HG03432 (cell line): ENCODE data around the gene PTPRK.

Experiments used
- ATAC-seq: cut with Tn5 transposase; IDR thresholded peaks from one replicate; pipeline ENCODE4 v1.9.1; 2021; ENCODE audit warnings: mild to moderate bottlenecking, moderate library complexity; ENCODE audit not compliant: unreplicated experiment

The PTPRK gene

DNA sequence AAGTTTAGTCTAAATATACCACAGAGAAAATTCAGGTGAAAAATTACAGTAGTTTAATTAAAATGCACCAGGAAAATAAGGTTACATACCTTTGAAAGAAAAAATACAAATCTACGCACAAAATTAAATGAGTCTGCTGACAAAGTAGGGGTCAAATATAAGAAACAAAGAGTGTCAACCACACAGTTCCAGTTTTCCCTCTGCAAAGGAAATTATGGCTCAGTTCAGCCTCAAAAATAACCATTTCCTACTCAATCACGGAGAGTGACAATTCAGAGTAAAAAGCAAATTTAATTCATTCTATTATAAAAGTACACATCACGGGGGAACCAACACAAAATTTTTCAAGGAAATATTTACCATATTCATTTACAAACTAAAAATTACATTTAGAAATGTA lies 124.8 kb downstream of the PTPRK start:
- ATAC-seq: no peak

DNA sequence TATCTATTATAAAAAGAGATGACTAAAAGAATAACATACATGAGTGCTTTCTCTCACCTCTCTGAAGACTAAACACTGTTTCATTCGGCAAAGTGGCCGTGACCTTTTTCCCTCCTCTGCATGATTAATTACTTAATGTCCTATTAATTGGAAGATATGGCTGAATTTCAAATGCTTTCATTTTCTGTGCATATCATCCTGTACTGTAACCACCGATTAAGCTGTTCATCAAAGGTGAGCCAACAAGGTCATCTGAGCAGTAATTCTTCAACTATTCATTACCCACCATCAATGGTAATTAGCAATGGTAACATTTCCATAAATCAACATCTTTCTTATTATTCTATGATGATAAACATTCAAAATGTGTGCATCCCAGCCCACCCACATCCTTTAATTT lies 125.2 kb downstream of the PTPRK start:
- ATAC-seq: no peak

DNA sequence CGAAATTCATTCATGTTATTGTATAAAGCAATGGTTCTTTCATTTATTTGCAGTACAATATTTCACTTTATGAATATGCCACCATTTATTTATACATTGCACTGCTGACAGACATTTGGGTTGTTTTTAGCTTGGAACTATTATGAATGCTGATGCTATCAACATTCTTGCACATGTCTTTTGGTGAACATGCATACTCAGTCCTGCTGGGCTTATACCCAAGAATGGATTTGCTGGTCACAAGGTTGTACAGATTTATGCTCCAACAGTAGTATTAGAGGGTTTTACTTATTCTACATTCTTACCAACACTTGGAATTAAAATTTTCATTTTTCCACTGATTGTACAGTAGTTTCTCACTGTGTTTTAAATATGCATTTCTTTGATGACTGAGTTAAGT lies 126.2 kb downstream of the PTPRK start:
- ATAC-seq: no peak

DNA sequence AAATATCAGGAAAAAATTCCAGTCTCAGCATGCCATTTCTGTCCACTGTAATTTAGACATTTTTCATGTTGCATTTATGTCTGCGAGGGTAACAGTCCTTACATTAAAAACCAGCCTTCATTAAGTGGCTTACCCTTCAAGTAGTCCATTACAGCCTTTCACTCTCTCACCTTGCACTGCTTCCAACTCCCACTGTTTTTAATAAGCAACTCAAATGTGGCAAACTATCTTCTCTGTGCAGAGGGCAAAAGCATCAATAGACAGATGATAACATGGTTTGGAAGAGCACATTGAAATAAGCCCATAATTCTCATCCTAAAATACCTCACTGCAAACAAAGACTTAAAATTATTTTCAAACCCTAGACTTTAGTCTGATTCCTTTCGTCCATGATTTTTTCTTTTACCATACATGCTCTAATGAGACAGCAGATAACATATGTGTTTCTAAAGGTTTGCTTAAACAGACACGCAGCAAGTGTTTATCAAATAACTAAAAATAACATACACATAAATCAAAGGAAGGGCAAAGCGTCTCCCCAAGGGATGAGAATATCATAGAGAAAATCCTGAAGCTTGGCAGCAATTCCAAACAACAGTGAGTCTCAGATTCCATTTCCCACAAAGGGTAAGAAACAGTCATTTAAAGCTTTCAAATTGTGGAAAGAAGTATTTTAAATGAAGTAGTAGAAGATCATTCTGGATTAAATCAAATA lies 130.4 kb downstream of the PTPRK start:
- ATAC-seq: no peak

DNA sequence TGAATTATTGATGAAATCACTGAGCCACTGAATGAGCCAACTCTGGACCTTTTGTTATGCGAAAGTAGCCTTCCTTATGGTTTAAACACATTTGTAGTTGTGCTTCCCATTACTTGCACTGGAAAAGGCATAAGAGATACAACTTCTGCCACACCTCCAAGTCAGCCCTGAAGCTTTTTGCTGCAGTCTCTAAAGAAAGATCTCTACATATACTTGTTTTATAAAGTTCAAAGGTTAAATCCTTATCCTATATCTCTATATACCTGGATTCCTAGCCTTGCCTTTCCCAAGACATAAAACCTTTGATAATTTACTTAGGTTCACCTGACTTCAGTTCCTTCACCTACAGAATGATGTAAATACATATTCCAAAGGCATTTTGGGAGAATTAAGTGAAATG lies 132.0 kb downstream of the PTPRK start:
- ATAC-seq: no peak

DNA sequence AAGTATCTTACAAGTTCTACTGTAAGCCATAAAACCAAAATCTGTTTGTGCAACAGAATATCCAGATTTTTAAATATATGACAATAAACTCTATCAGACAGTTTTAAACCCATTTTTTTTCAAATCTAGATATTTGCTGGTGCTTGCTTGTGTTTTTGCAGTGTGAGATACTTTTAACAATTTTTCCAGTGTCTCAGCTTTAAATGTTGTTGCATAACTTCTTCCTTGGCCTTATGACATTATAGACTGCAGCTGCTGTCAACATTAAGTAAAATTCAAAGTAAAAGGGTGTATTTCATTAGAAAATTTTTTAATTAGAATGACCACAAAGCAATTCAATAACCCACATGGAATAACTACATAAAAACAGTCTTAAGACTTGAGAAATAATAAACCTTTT lies 139.5 kb downstream of the PTPRK start:
- no peak for ATAC-seq

DNA sequence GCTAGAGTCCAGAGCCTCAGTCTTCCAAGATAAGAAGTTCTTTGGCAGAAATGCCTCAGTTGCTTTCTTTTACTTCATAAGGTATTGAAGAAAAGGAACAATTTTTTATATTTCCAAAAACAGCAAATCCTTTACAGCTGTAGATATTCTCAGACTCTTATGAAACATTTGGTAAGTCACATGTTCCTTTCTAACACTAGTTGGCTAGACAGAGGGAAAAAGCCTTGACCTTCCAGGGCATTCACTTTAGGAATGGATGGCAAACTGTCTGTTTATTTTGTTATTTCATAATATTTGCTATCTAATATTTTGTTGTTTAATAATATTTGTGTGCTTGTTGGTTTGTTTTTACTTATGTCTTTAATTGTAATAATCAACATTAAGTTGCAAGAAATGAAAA lies 140.8 kb downstream of the PTPRK start:
- no peak for ATAC-seq

DNA sequence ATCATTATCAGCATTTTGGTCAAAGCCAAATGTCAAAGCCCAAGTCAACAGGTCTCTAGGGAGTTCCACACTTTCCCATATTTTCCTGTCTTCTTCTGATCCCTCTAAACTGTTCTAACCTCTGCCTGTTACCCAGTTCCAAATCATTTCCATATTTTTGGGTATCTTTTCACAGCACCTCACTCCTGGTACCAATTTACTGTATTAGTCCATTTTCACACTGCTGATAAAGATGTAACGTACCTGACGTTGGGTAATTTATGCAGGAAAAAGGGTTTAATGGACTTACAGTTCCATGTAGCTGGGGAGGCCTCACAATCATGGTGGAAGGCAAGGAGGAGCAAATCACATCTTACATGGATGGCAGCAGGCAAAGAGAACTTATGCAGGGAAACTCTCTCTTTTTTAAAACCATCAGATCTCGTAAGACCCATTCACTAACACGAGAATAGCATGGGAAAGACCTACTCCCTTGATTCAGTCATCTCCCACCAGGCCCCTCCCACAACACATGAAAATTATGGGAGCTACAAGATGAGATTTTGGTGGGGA lies 143.4 kb downstream of the PTPRK start:
- no peak for ATAC-seq

DNA sequence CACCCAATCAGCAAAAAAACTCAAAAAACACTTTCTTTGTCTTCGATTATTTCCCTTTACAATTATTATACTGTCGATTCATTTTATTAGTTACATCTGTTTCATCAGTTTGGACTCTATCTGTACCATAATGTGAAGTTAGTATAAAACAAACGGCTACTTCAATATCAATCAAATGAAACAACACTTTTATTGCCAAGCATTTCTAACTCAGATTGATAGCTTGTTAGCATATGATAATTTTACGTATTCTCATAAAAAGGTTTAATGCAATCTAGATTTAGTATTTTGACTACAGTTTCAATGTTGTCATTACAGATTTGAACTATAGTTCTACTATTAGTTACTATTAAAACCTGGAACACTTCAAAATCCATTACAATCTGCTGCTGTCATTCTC lies 149.3 kb downstream of the PTPRK start:
- no peak for ATAC-seq

DNA sequence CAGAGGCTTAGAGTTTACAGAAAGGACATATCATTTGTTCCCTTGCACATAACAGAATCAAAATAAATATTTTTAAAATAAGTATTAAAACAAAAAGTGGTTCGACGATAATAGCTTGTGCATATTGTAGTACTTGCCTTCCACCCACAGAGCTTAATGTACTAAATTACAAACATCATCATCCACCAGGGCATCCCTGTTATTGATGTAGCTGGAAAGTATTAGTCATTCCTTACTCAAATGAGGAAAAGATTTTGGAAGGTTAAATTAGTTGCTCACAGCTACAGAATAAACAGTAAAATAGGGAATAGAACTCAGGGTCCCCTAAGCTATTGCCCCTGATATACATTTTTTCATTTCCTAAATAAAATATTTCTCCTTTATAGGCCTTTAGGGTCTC lies 150.3 kb downstream of the PTPRK start:
- ATAC-seq: no peak

DNA sequence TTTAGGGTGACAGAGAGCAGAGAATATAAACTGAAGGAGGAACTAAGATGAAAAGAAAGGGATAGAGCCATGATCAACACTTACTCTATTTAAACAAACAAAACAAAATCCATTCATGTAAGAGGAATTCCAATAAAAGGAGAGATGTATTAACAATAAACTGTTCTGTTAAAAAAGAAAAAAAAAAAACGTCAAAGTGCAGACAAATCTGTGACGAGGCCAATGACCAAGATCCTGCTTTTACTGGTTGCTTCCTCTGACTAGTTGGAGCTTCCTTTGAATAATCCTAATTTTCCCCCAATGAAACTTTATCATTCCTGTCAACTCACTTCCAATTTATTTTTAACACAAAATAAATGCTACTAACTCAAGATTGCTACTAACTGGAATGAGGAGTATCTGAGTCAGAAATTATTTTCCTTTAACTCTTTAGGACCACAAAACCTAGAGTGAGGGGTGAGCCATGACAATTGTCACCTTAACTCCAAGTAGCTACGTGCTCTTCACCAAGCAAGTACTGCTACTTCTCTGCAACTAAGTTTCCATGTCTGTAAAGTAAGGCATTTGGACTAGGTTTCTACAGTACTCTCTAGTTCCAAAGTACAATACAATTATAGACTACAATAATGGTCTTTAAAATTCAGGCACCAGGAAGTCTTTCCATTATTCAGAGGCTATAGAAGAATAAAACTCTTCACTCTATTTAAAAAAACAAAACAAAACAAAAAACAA lies 152.0 kb downstream of the PTPRK start:
- ATAC-seq: no peak

DNA sequence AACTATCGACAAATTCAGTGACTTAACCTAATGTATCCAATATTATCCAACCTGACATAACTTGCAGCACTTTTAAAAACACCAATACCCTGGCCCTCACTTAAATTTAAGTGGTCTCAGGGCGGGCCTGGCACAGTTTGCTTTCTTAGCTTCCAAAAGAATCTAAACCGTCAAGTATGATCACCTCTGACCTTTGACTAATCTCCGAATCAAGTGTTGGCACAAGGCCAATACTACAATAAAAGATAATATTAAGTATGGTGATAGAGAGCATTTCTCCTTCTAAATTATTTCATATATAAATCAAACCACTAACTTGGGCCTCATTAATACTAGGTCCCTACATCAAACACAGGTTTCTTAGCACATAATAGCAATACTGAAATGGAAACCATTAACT lies 153.0 kb downstream of the PTPRK start:
- no peak for ATAC-seq

DNA sequence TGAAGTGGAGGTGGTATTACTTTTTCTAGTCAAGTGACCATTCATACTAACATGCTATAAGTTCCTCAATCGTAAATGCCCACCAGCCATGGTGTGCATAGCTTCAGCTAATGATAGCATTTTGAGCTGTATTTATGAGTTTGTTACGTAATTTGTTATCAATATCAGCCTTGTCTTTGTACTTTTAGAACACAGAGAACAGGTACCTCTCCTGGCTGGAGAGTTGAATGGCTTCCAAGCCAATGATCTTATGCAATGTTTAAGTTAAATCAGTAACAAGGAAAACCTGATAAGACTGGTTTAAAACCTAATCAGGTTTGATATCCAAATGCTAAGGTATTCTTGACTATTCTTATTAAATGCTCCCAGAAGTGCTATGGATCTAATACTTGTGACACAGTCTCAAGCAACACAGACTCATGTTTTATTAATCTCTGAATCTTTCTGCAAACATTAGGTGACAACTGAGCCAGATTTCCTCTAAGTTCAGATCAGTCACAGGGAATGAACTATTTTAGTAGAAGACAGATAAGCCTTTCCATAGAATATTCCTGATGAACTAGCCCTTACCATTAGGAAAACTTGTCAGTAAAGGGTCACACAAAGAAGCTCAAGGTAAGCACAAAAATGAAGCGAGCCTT lies 154.8 kb downstream of the PTPRK start:
- ATAC-seq: no peak

DNA sequence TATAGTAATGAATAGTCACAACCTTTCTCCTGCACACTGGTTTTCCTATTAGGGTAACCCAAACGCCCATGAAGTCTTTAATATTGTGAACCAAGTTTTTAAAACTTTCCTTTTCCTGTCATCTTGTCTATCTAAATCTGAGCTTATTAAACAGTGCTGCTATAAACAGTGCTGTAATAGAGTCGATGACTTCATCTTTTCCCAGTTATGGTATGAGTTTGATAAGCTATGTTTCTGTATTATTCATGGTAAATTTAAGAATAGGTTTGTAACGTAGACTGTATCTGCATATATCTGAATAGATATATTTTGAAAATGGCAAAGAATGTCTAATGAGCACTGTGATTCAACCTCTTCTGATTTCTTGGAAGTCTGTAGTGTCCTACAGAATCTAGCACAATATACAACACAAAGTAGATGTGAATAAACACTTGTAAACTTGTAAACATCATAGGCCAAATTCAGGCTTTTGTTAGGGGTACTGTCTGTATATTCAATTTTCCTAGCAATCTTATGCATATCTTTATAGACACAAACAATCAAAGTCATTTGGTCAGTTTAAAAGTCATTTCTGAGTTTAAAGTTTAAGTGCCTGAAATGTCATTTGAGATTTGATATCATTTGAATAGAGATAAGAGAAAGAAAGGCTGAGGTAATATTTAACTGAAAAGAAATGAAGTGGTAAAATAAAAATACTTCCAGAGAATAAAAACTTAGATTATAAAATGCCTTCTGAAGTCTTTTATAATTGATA lies 155.5 kb downstream of the PTPRK start:
- ATAC-seq: no peak

DNA sequence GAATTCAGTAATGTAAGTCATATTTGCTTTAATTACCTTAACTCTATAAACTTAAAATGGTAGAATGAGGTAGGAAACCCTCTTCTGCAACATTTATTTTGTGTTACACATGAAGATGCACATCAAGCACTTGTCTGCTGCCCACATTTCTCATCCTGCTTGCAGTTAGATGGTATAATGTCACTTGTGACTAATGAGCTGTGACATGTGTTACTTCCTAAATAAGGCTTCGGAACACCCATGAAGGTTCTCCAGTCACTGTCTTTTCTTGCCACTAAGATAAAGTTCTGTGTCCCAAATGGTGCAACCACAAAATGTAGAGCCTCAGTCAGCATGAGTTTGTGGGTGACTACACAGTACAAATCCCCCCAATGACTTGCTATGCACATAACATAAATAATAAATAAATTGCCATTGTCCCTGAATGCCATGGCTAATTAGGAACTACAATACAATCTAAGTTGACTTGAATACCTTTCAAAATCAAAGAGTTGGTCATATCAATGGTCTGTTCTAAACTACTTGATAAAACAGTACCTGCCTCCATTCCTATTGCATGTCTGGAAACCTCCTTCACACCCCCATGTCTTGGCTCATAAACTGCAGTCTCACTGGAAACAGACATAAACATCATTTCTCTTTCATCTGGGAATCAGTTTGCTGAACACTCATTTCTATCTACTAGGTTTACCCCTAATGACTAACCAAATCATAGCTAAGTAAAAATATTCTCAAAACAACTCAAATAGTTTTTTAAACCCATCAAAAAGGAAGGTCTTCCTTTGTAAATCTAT lies 157.2 kb downstream of the PTPRK start:
- ATAC-seq: no peak

DNA sequence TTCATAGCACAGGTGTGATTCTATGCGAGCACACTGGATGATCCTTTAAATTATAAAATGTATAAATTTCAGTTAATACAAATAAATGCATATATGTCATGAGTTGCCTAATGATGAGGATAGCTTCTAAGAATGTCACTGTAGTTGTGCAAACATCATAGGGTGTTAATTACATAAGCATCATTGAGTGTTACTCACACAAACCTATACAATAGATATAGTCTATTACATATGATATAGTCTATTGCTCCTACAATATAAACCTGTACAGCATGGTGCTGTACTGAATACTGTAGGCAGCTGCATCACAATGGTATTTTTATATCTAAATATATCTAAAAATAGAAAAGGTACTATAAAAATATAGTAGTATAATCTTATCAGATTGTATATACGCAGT lies 159.0 kb downstream of the PTPRK start:
- ATAC-seq: no peak

DNA sequence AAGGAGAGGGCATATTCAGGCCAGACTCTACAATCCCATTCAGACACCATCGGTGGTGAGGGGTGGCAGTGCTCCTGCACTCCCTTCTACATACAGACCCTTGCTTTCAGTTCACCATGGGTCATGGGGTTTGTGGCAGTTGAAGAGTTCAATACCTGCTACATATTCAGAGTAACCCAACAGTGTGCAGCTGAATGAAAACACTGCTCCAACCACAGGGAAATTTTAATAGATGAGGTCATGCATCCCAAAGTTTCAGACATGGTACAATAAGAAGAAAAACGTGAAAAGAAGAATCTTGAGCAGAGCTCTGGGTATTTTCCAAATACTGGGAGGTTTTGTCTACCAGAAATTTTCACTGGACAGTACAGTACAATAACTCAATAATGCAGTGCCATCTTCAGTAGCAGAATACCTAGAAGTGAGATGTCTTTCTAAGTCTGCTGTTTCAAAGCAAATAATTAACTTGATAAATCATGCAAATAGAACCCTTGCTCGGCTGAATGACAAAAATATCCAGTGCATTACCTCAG lies 162.1 kb downstream of the PTPRK start:
- ATAC-seq: no peak

DNA sequence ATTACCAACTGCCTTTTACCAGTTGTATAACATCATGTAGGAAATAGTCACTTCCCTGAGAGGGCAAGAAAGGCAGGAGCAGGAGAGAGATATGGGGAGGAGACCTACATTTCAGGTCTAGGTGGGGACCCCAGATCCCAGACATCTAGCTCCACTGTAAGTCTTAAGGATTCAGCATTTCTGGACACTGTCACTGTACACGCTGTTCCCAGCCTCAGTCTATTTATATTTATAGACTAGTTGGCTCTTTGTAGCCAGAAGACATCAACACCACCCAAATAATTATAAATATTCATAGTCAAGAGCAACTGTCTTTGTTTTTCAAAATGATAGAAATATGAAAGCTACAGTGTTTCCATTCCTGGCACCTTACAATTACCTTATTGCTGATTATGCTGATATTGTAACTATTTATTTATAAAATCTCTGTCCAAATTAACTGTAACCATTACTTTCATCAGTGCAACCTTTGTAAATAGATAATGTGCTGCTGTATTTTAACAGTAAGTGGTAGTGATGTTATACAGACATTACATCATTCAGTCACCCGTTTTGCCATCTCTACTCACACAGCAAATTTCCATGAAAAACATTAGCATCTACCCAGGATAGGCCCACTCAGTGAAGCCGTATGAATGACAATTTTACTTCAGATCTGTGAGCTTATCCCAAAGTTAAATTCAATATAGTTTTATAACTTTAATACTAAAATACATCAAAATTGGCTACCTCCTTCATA lies 162.8 kb downstream of the PTPRK start:
- no peak for ATAC-seq

DNA sequence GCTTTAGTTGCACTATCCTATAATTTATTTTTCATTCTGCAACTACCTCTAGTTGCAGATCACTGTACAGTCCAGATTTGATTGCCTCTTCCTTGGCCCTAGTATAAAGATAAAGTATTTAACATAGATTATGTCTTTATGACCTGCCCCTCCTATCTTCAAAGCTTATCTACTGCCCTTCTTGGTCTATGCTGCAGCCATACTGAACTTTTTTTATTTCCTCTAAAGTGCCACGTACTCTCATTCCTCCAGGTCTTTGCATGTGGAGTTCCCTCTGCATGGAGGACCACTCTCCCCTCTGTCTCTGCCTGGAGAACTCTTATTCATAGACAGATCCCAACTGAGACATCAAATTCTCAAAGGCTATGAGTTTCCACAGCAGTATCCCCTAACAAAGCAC lies 168.0 kb downstream of the PTPRK start:
- ATAC-seq: no peak

DNA sequence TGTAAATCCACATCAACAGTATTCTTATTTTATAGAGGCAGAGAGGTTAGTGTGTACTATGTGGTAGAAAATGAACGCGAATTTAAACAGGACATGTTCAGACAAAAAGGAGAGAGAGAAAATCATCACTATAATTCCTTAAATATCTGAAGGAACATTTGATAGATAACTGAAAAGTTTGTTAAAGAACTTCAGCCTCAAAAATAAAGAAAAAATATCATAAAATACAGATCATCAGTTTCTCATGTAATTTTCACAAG lies 169.2 kb downstream of the PTPRK start:
- ATAC-seq: no peak
